CD4-positive, alpha-beta T cell (primary cell): Measurements from ENCODE around the gene SAP30BP. TPM values are rescaled to one million over a fixed set of nuclear protein-coding genes. Genes with fewer than 3 reads are reported as not detected.

Experiments
- ATAC-seq: fragments of 200-7000 bp; cut with Tn5 transposase; one replicate; pipeline ENCODE4 v1.10.0; 2022; ENCODE audit warnings: mild to moderate bottlenecking; ENCODE audit not compliant: poor library complexity
- CTCF ChIA-PET: fragments of 350-600 bp; sonication (Branson Sonifier 250); formaldehyde crosslinking; loops from one replicate; lab custom pipeline; 2021; ENCODE audit warnings: antibody characterized with exemption, inconsistent platforms; lab: Charles Lee
- POLR2A ChIA-PET: fragments of 350-600 bp; sonication (Branson Sonifier 250); formaldehyde crosslinking; loops from one replicate; lab custom pipeline; 2021; ENCODE audit warnings: antibody characterized with exemption, inconsistent platforms; lab: Charles Lee
- DNase-seq, 14 experiments: peaks; one replicate each; pipeline ENCODE4 v3.0.0-alpha.2; 2013 to 2020; ENCODE audit warnings: mixed read lengths in 2 of 14
- H3K27ac ChIP-seq, 2 donors: one replicate each; pipeline versions ENCODE4 v1.5.1 to v1.7.0; 2013; ENCODE audit warnings: low read length in 2 of 2, low read depth in 1 of 2, mild to moderate bottlenecking in 1 of 2
- H3K27me3 ChIP-seq, 2 experiments: 1 replicate in 1 of 2; 2 replicates in 1 of 2; pipeline versions ENCODE4 v1.6.1 to v1.7.0; 2013; ENCODE audit warnings: low read length in 2 of 2, control low read depth in 1 of 2, mild to moderate bottlenecking in 1 of 2, moderate library complexity in 1 of 2; ENCODE audit not compliant: insufficient read depth in 2 of 2, control insufficient read depth in 1 of 2
- H3K36me3 ChIP-seq: one replicate; pipeline ENCODE4 v1.6.1; 2013; ENCODE audit warnings: low read length, control low read depth; ENCODE audit not compliant: insufficient read depth
- H3K4me1 ChIP-seq: one replicate; pipeline ENCODE4 v1.6.1; 2013; ENCODE audit warnings: low read length, control low read depth; ENCODE audit not compliant: insufficient read depth
- H3K4me3 ChIP-seq: one replicate; pipeline ENCODE4 v1.5.1; 2013; ENCODE audit warnings: mild to moderate bottlenecking, low read length, moderate library complexity
- H3K9me3 ChIP-seq, 2 experiments: 1 replicate in 1 of 2; 2 replicates in 1 of 2; pipeline versions ENCODE4 v1.6.1 to v1.7.0; 2013; ENCODE audit warnings: low read length in 2 of 2, mild to moderate bottlenecking in 2 of 2, control low read depth in 1 of 2, moderate library complexity in 1 of 2; ENCODE audit not compliant: control insufficient read depth in 1 of 2, insufficient read depth in 1 of 2
- H3K27ac Mint-ChIP-seq: one replicate; pipeline ENCODE4 v1.8.0; 2020; ENCODE audit warnings: mixed read lengths
- H3K27me3 Mint-ChIP-seq: one replicate; pipeline ENCODE4 v1.8.0; 2021; ENCODE audit warnings: mixed read lengths
- H3K36me3 Mint-ChIP-seq: one replicate; pipeline ENCODE4 v1.8.0; 2021; ENCODE audit warnings: low read depth, mixed read lengths
- H3K4me1 Mint-ChIP-seq: one replicate; pipeline ENCODE4 v1.8.0; 2021; ENCODE audit warnings: low read depth, mixed read lengths
- H3K4me3 Mint-ChIP-seq: one replicate; pipeline ENCODE4 v1.8.0; 2020; ENCODE audit warnings: mild to moderate bottlenecking, mixed read lengths
- H3K9me3 Mint-ChIP-seq: one replicate; pipeline ENCODE4 v1.8.0; 2020; ENCODE audit warnings: mixed read lengths
- CTCF ChIP-seq: fragments of 200-600 bp; IDR thresholded peaks from one replicate; pipeline ENCODE4 v1.8.0; 2022; ENCODE audit warnings: antibody characterized with exemption, mild to moderate bottlenecking
- intact Hi-C, 2 experiments: fragments of 100-400 bp; cut with DNase I in 1 of 2; cut with micrococcal nuclease in 1 of 2; formaldehyde crosslinking; loops; one replicate each; pipeline versions ENCODE4 v1.15.1 to v1.9.0; 2023 to 2025; cut with DNase I, micrococcal nuclease
- total RNA-seq, 174 experiments: library from RNA in 2 of 174; stranded (reverse) in 2 of 174; gene quantifications; one replicate each; pipeline ENCODE4 v1.2.3 and lab custom pipeline; 2021 to 2026

Gene SAP30BP
- total RNA-seq, 2 experiments from 2014 or later: 209 to 227 TPM

GRCh38 chr17:75698659-75699058, 31.5 kb downstream of the SAP30BP start:
- Mint-ChIP-seq H3K36me3 (peaks cover 85% of the 10 kb centered on the region), H3K27ac (no peak overlapping the region), H3K9me3 (no peaks in the 10 kb centered on the region), H3K4me1 (no peaks in the 10 kb centered on the region), H3K27me3 (no peaks in the 10 kb centered on the region), H3K4me3 (no peak overlapping the region)
- Histone ChIP-seq H3K9me3 (no peaks in the 10 kb centered on the region), H3K4me3 (no peak overlapping the region), H3K4me1 (no peaks in the 10 kb centered on the region), H3K27me3 (no peaks in the 10 kb centered on the region), H3K27ac (no peak overlapping the region), H3K36me3 (peaks cover 94% of the 10 kb centered on the region)
- ATAC-seq: no peak
- no peak for TF ChIP-seq CTCF
- DNase-seq: no peak
- POLR2A ChIA-PET: no interaction called here
- intact Hi-C loops: no loop called here
- CTCF ChIA-PET: no interaction called here

GRCh38 chr17:75701288-75701687, 34.1 kb downstream of the SAP30BP start:
- intact Hi-C loops: no loop called here
- ChIA-PET CTCF (no interaction called here), POLR2A (no interaction called here)
- no peaks in the 10 kb centered on the region for H3K9me3 ChIP-seq
- peaks cover 94% of the 10 kb centered on the region for H3K36me3 ChIP-seq
- DNase-seq (no peak), ATAC-seq (no peak)
- no peak for TF ChIP-seq CTCF
- Mint-ChIP-seq H3K27me3 (no peaks in the 10 kb centered on the region), H3K9me3 (no peaks in the 10 kb centered on the region), H3K27ac (no peak overlapping the region), H3K36me3 (peaks cover 82% of the 10 kb centered on the region), H3K4me3 (no peak overlapping the region), H3K4me1 (no peaks in the 10 kb centered on the region)
- no peak overlapping the region for H3K27ac ChIP-seq
- H3K4me1 ChIP-seq: no peaks in the 10 kb centered on the region
- no peak overlapping the region for H3K4me3 ChIP-seq
- no peaks in the 10 kb centered on the region for H3K27me3 ChIP-seq

GRCh38 chr17:75703191-75703590, 36.1 kb downstream of the SAP30BP start:
- H3K27me3 ChIP-seq: no peaks in the 10 kb centered on the region
- ChIA-PET CTCF (no interaction called here), POLR2A (no interaction called here)
- no peak overlapping the region for H3K4me3 ChIP-seq
- H3K27ac Mint-ChIP-seq: no peak overlapping the region
- H3K36me3 Mint-ChIP-seq: peaks cover 86% of the 10 kb centered on the region
- H3K9me3 Mint-ChIP-seq: no peaks in the 10 kb centered on the region
- TF ChIP-seq CTCF: no peak
- H3K27ac ChIP-seq: no peak overlapping the region
- DNase-seq (no peak), ATAC-seq (no peak)
- no peaks in the 10 kb centered on the region for H3K9me3 ChIP-seq
- no peaks in the 10 kb centered on the region for H3K4me1 Mint-ChIP-seq
- no peaks in the 10 kb centered on the region for H3K4me1 ChIP-seq
- H3K27me3 Mint-ChIP-seq: no peaks in the 10 kb centered on the region
- intact Hi-C loops: no loop called here
- peaks cover 95% of the 10 kb centered on the region for H3K36me3 ChIP-seq
- no peak overlapping the region for H3K4me3 Mint-ChIP-seq
